Subcutaneous abdominal adipose tissue (tissue), 5 donors: ENCODE data around the gene GALNTL6.

Source experiments
- H3K27ac ChIP-seq: one replicate; pipeline ENCODE4 v1.7.0; 2013; ENCODE audit warnings: low read depth, mild to moderate bottlenecking, inconsistent platforms, low read length, moderate library complexity
- H3K27me3 ChIP-seq, 5 donors: one replicate each; pipeline ENCODE4 v1.7.0; 2013; ENCODE audit warnings: low read length in 5 of 5, inconsistent platforms in 1 of 5; ENCODE audit not compliant: control insufficient read depth in 5 of 5, insufficient read depth in 4 of 5
- H3K36me3 ChIP-seq, 5 donors: one replicate each; pipeline ENCODE4 v1.7.0; 2013; ENCODE audit warnings: low read length in 5 of 5; ENCODE audit not compliant: control insufficient read depth in 5 of 5, insufficient read depth in 5 of 5
- H3K4me1 ChIP-seq, 5 donors: one replicate each; pipeline ENCODE4 v1.7.0; 2013; ENCODE audit warnings: low read length in 5 of 5, mild to moderate bottlenecking in 3 of 5, moderate library complexity in 1 of 5; ENCODE audit not compliant: control insufficient read depth in 5 of 5, insufficient read depth in 5 of 5
- H3K4me3 ChIP-seq, 5 donors: one replicate each; pipeline ENCODE4 v1.7.0; 2013; ENCODE audit warnings: low read length in 5 of 5, low read depth in 1 of 5
- H3K9ac ChIP-seq, 5 donors: one replicate each; pipeline ENCODE4 v1.7.0; 2013; ENCODE audit warnings: low read length in 5 of 5, mild to moderate bottlenecking in 4 of 5, moderate library complexity in 3 of 5
- H3K9me3 ChIP-seq, 5 donors: one replicate each; pipeline ENCODE4 v1.7.0; 2013; ENCODE audit warnings: low read length in 5 of 5; ENCODE audit not compliant: control insufficient read depth in 5 of 5
- donor health status: healthy.
- donor health status: healthy.
- donor health status: healthy.
- donor health status: healthy.
- donor health status: healthy.

GALNTL6 gene

GRCh38 chr4:172822331-172822730 is 1009.1 kb downstream of the GALNTL6 start:
- H3K36me3 ChIP-seq = no peaks in the 10 kb centered on the region
- no peaks in the 10 kb centered on the region for H3K9me3 ChIP-seq
- H3K4me3 ChIP-seq = no peak overlapping the region
- H3K27me3 ChIP-seq = peaks cover 0 to 3% (median 0%) of the 10 kb centered on the region in 5 donors
- H3K27ac ChIP-seq = no peak overlapping the region
- H3K4me1 ChIP-seq = no peaks in the 10 kb centered on the region
- no peak overlapping the region for H3K9ac ChIP-seq

GRCh38 chr4:172826346-172826745 is 1013.1 kb downstream of the GALNTL6 start:
- Histone ChIP-seq H3K9me3 (peaks cover 0 to 5% (median 0%) of the 10 kb centered on the region in 5 donors), H3K9ac (no peak overlapping the region), H3K27me3 (peaks cover 0 to 3% (median 0%) of the 10 kb centered on the region in 5 donors), H3K27ac (no peak overlapping the region), H3K4me3 (no peak overlapping the region), H3K36me3 (no peaks in the 10 kb centered on the region), H3K4me1 (no peaks in the 10 kb centered on the region)

GRCh38 chr4:172826861-172827260 is 1013.7 kb downstream of the GALNTL6 start:
- Histone ChIP-seq H3K36me3 (no peaks in the 10 kb centered on the region), H3K27me3 (peaks cover 0 to 3% (median 0%) of the 10 kb centered on the region in 5 donors), H3K27ac (no peak overlapping the region), H3K4me1 (no peaks in the 10 kb centered on the region), H3K4me3 (no peak overlapping the region), H3K9ac (no peak overlapping the region), H3K9me3 (peaks cover 0 to 5% (median 0%) of the 10 kb centered on the region in 5 donors)

GRCh38 chr4:172830295-172830764 is 1017.1 kb downstream of the GALNTL6 start:
- no peaks in the 10 kb centered on the region for H3K36me3 ChIP-seq
- no peak overlapping the region for H3K27ac ChIP-seq
- H3K9me3 ChIP-seq = peaks cover 0 to 5% (median 0%) of the 10 kb centered on the region in 5 donors
- H3K4me1 ChIP-seq = no peaks in the 10 kb centered on the region
- H3K9ac ChIP-seq = no peak overlapping the region
- no peak overlapping the region for H3K4me3 ChIP-seq
- H3K27me3 ChIP-seq = peaks cover 0 to 3% (median 2%) of the 10 kb centered on the region in 5 donors

- H3K27ac ChIP-seq = no peak overlapping the region
- no peaks in the 10 kb centered on the region for H3K4me1 ChIP-seq
- H3K27me3 ChIP-seq = peaks cover 0 to 5% (median 0%) of the 10 kb centered on the region in 5 donors
- H3K36me3 ChIP-seq = no peaks in the 10 kb centered on the region
- no peak overlapping the region for H3K4me3 ChIP-seq
- no peaks in the 10 kb centered on the region for H3K9me3 ChIP-seq
- H3K9ac ChIP-seq = no peak overlapping the region
Measured at GRCh38 chr4:172836661-172837060, 1023.5 kb downstream of the GALNTL6 start.

GRCh38 chr4:172838111-172838510 is 1024.9 kb downstream of the GALNTL6 start:
- Histone ChIP-seq H3K27ac (no peak overlapping the region), H3K36me3 (no peaks in the 10 kb centered on the region), H3K4me1 (no peaks in the 10 kb centered on the region), H3K9me3 (no peaks in the 10 kb centered on the region), H3K9ac (no peak overlapping the region), H3K27me3 (peaks cover 0 to 5% (median 0%) of the 10 kb centered on the region in 5 donors), H3K4me3 (no peak overlapping the region)

- Histone ChIP-seq H3K4me1 (no peaks in the 10 kb centered on the region), H3K4me3 (no peak overlapping the region), H3K9me3 (no peaks in the 10 kb centered on the region), H3K27ac (no peak overlapping the region), H3K9ac (no peak overlapping the region), H3K36me3 (no peaks in the 10 kb centered on the region), H3K27me3 (peaks cover 0 to 5% (median 0%) of the 10 kb centered on the region in 5 donors)
Measured at GRCh38 chr4:172838943-172839342, 1025.7 kb downstream of the GALNTL6 start.

GRCh38 chr4:172842779-172843178 is 1029.6 kb downstream of the GALNTL6 start:
- no peak overlapping the region for H3K27ac ChIP-seq
- H3K4me3 ChIP-seq = no peak overlapping the region
- no peaks in the 10 kb centered on the region for H3K9me3 ChIP-seq
- H3K36me3 ChIP-seq = no peaks in the 10 kb centered on the region
- H3K9ac ChIP-seq = no peak overlapping the region
- H3K4me1 ChIP-seq = no peaks in the 10 kb centered on the region
- H3K27me3 ChIP-seq = no peaks in the 10 kb centered on the region

GRCh38 chr4:172843192-172843591 is 1030.0 kb downstream of the GALNTL6 start:
- no peak overlapping the region for H3K27ac ChIP-seq
- no peak overlapping the region for H3K9ac ChIP-seq
- no peaks in the 10 kb centered on the region for H3K36me3 ChIP-seq
- H3K4me3 ChIP-seq = no peak overlapping the region
- no peaks in the 10 kb centered on the region for H3K9me3 ChIP-seq
- H3K27me3 ChIP-seq = no peaks in the 10 kb centered on the region
- H3K4me1 ChIP-seq = no peaks in the 10 kb centered on the region

- Histone ChIP-seq H3K4me1 (no peaks in the 10 kb centered on the region), H3K4me3 (no peak overlapping the region)
Measured at GRCh38 chr4:172844556-172844955, 1031.4 kb downstream of the GALNTL6 start.

GRCh38 chr4:172845281-172845680 is 1032.1 kb downstream of the GALNTL6 start:
- Histone ChIP-seq H3K27ac (no peak overlapping the region), H3K9me3 (no peaks in the 10 kb centered on the region), H3K9ac (no peak overlapping the region), H3K4me1 (no peaks in the 10 kb centered on the region), H3K27me3 (no peaks in the 10 kb centered on the region), H3K4me3 (no peak overlapping the region), H3K36me3 (no peaks in the 10 kb centered on the region)

More at GRCh38 chr4:172844556-172844955, 1031.4 kb downstream of the GALNTL6 start:
- no peak overlapping the region for H3K9ac ChIP-seq
- no peaks in the 10 kb centered on the region for H3K27me3 ChIP-seq
- no peaks in the 10 kb centered on the region for H3K9me3 ChIP-seq
- no peak overlapping the region for H3K27ac ChIP-seq
- no peaks in the 10 kb centered on the region for H3K36me3 ChIP-seq
